Common myeloid progenitor, CD34-positive (primary cell): ENCODE measurements around the gene RARB.

ENCODE experiments used
- CTCF ChIA-PET: fragments of 350-600 bp; sonication (Branson Sonifier 250); formaldehyde crosslinking; loops from one replicate; lab custom pipeline; 2021; ENCODE audit warnings: antibody characterized with exemption; lab: Charles Lee
- POLR2A ChIA-PET: fragments of 350-600 bp; sonication (Branson Sonifier 250); formaldehyde crosslinking; loops from one replicate; lab custom pipeline; 2021; ENCODE audit warnings: antibody characterized with exemption; lab: Charles Lee
- DNase-seq, 3 donors: peaks; one replicate each; pipeline versions ENCODE4 v3.0.0 to v3.0.0-alpha.2; 2013
- H3K27ac ChIP-seq, 2 experiments: 1 replicate in 1 of 2; 2 replicates in 1 of 2; pipeline ENCODE4 v1.7.0; 2013; ENCODE audit warnings: inconsistent platforms in 2 of 2, low read length in 2 of 2, mild to moderate bottlenecking in 2 of 2, low read depth in 1 of 2, moderate library complexity in 1 of 2; ENCODE audit not compliant: severe bottlenecking in 2 of 2, insufficient read depth in 1 of 2, poor library complexity in 1 of 2
- H3K27me3 ChIP-seq, 5 experiments: replicated peaks in 2 of 5; 1 replicate in 3 of 5; 2 replicates in 2 of 5; pipeline versions ENCODE4 v1.6.1 to v1.7.0; 2013; ENCODE audit warnings: low read length in 4 of 5, mild to moderate bottlenecking in 2 of 5, moderate library complexity in 2 of 5, inconsistent platforms in 1 of 5; ENCODE audit not compliant: insufficient read depth in 5 of 5, control insufficient read depth in 4 of 5
- H3K36me3 ChIP-seq, 4 experiments: 1 replicate in 2 of 4; 2 replicates in 2 of 4; pipeline versions ENCODE4 v1.6.1 to v1.7.0; 2013; ENCODE audit warnings: low read length in 3 of 4, control low read depth in 1 of 4, mild to moderate bottlenecking in 1 of 4; ENCODE audit not compliant: control insufficient read depth in 4 of 4, insufficient read depth in 4 of 4
- H3K4me1 ChIP-seq, 4 experiments: 1 replicate in 3 of 4; 2 replicates in 1 of 4; pipeline versions ENCODE4 v1.6.1 to v1.7.1; 2013; ENCODE audit warnings: low read length in 3 of 4, mild to moderate bottlenecking in 3 of 4, control low read depth in 1 of 4, inconsistent platforms in 1 of 4, moderate library complexity in 1 of 4; ENCODE audit not compliant: control insufficient read depth in 4 of 4, insufficient read depth in 4 of 4; ENCODE audit errors: control extremely low read depth in 1 of 4
- H3K4me3 ChIP-seq, 7 experiments: 1 replicate in 4 of 7; 2 replicates in 3 of 7; pipeline versions ENCODE4 v1.5.1 to v1.7.0; 2013; ENCODE audit warnings: mild to moderate bottlenecking in 7 of 7, low read length in 6 of 7, moderate library complexity in 6 of 7, inconsistent platforms in 2 of 7, low read depth in 2 of 7, control low read depth in 1 of 7; ENCODE audit not compliant: insufficient read depth in 4 of 7, control insufficient read depth in 1 of 7; ENCODE audit errors: extremely low read depth in 1 of 7
- H3K9me3 ChIP-seq, 5 experiments: 1 replicate in 4 of 5; 2 replicates in 1 of 5; pipeline versions ENCODE4 v1.6.1 to v1.7.1; 2013; ENCODE audit warnings: low read length in 4 of 5, mild to moderate bottlenecking in 2 of 5, inconsistent platforms in 1 of 5, low read depth in 1 of 5, moderate library complexity in 1 of 5; ENCODE audit not compliant: control insufficient read depth in 4 of 5, insufficient read depth in 2 of 5; ENCODE audit errors: control extremely low read depth in 1 of 5
- WGBS: methylation state at CpG from one replicate; pipeline ENCODE4 v1.1.5; 2013; ENCODE audit not compliant: insufficient coverage; 5-methylcytosine and 5-hydroxymethylcytosine counted together

Gene RARB

DNA sequence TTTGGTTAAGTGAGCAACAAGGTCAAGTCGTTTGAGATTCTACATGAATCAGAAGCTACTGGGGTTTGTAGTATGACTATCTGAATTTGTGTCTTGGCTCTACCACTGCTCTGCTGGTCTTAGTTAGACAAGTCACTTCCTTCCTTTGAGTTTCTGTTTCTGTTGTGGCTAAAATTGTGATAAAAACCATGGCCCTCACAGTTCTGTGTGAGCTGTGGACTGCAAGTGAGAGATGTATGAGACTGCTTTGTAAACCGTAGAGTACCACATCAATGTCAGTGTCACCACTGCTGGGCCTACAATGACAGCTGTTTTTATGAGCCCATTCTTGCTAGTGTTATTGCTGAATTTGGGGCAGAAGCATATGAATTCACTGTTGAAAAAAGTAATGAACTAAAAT is 32.7 kb downstream of the RARB start:
- Histone ChIP-seq H3K36me3 (no peaks in the 10 kb centered on the region), H3K4me1 (peaks cover 0 to 15% (median 9%) of the 10 kb centered on the region in 4 experiments), H3K27ac (no peak overlapping the region), H3K9me3 (no peaks in the 10 kb centered on the region), H3K4me3 (no peak overlapping the region), H3K27me3 (no peaks in the 10 kb centered on the region)
- CTCF ChIA-PET: interaction anchor here (0.9 kb wide), 1 partner anchor 19 kb away, joined by 3 read pairs; no protein-coding TSS in a partner anchor
- POLR2A ChIA-PET: no interaction called here
- DNase-seq: peak; percentile 52 to 85 (median 78)
- 0% methylated on average over 1 of the region's 2 CpGs for WGBS

DNA sequence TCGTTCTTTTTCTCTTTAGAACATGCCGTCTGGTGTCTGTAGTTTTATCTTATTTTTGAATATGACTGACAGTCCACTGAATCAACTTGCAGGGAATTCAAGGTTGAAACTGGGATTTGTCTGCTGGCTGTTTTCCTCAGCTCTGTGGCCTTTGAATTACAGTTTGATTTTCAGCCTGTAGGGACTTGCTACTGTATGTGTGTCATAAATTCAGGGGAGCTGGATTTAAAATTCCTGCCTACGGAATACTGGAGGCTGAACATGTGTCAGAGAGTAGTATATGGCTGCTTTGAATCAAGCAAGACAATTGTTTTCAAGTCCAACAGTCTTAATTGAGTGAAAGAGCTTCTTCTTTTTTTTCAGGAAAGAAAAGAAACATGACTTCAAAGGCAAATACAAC is 33.9 kb downstream of the RARB start:
- H3K9me3 ChIP-seq: no peaks in the 10 kb centered on the region
- H3K36me3 ChIP-seq: no peaks in the 10 kb centered on the region
- H3K27me3 ChIP-seq: no peaks in the 10 kb centered on the region
- no peak overlapping the region for H3K4me3 ChIP-seq
- DNase-seq: no peak
- H3K4me1 ChIP-seq: peaks cover 0 to 15% (median 9%) of the 10 kb centered on the region in 4 experiments
- no peak overlapping the region for H3K27ac ChIP-seq
- POLR2A ChIA-PET: no interaction called here
- 100% methylated on average over 1 of the region's 3 CpGs for WGBS
- CTCF ChIA-PET: no interaction called here

DNA sequence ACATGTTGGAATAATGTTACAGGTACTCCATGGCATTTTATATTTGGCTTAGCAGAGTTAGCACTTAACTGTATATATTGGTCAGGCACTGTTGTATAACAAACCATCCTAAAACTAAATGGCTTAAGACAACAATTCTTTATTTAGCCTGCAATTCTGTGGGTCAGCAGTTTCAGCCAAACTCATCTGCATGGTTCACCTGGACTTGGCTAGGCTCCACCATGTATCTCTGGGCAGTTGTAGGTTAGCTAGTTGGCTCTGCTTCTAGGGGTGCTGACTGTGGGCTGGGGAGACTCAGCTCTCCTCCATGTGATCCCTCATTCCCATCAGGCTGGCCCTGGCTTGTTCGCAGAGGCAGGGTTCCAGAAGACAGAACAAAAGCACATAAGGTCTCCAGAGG is 34.4 kb downstream of the RARB start:
- ChIA-PET POLR2A (no interaction called here), CTCF (no interaction called here)
- no peak overlapping the region for H3K27ac ChIP-seq
- 100% methylated on average over 1 of the region's 1 CpG for WGBS
- H3K27me3 ChIP-seq: no peaks in the 10 kb centered on the region
- H3K4me3 ChIP-seq: no peak overlapping the region
- H3K9me3 ChIP-seq: no peaks in the 10 kb centered on the region
- no peak for DNase-seq
- H3K36me3 ChIP-seq: no peaks in the 10 kb centered on the region
- H3K4me1 ChIP-seq: peaks cover 0 to 15% (median 9%) of the 10 kb centered on the region in 4 experiments

DNA sequence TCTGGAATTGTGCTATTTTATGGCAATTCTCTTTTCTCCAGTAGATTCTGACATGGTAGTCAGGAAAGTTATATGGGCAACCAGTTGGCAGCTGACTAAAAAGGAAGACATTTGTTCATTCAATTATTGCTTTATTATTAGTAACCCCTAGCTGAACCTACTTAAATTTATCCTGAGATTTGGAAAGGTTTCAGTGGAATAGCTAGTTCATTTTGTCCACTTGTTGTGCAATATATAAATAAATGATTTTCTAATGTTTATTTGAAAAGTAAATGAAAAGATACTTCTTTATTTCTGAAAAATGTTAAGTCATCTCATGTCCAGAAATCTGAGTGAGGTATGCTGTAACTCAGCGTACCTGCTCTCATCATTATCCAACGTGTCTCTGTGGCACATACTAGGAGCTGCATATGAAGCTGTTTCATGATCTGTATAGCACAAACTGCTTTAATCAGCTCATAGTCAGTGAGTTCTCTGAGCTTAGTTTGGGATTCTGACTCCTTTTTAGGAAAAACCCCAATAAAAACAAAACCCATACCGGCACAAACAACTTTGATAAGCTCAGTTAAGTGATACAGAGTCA is 35.9 kb downstream of the RARB start:
- H3K4me1 ChIP-seq: peaks cover 0 to 15% (median 9%) of the 10 kb centered on the region in 4 experiments
- H3K36me3 ChIP-seq: no peaks in the 10 kb centered on the region
- DNase-seq: no peak
- WGBS: 90% methylated on average over 2 of the region's 3 CpGs
- no peaks in the 10 kb centered on the region for H3K9me3 ChIP-seq
- ChIA-PET CTCF (interaction anchor here (1.6 kb wide), 1 partner anchor 24 kb away, joined by 4 read pairs; no protein-coding TSS in a partner anchor), POLR2A (no interaction called here)
- H3K27me3 ChIP-seq: no peaks in the 10 kb centered on the region
- H3K27ac ChIP-seq: no peak overlapping the region
- H3K4me3 ChIP-seq: no peak overlapping the region

DNA sequence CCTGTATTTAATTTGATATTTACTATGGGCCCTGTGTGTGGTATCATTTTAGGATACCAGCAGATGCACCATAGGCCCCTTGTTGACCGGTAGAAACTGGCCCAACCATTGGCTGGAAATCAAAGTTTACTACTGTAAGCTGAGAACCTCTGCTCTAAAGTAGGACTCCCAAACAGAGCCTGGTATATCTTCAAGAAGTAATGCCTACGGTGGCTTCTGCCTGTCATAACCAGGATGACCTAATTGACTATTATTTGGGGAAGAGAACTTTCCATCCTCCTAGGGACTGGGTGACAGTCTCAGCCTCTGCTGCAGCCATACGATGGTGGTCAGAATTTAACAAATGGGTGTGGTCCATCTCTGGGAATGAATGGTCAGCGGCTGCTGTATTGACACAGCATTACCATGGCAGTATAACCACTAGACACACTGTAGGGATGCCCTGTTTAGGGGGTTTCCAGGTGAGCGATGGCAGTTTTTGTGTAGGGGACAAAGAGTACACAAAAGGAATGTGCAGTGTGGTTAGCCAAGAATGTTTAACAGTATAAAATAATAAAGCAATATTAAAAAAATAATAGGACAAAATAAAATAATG is 37.3 kb downstream of the RARB start:
- no peak for DNase-seq
- CTCF ChIA-PET: no interaction called here

DNA sequence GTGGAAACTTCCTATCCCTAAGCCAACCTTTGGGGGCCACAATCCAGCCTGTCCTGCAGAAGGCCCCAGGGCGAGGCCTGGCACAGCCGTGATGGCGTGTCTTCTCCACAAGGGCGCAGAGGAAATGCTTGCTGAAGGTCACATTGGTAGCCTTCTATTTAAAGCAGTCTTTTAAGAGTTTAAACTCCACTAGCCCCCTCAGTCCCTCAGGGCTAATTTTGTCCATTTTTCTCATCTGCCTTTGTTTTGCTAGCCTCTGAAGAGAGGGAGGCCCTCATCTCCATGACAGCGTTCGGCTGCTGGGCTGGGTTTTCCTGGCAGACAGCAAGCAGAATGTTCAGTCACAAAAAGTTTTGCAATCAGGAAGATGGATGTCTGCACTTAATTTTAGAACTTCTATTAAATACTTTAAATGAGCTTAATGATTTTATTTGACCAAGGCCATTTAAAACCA is 40.8 kb downstream of the RARB start:
- ChIA-PET CTCF (interaction anchor here (0.6 to 1.4 kb wide), 4 partner anchors 14 to 129 kb away, joined by 3 to 4 read pairs (median 4); no protein-coding TSS in a partner anchor), POLR2A (no interaction called here)
- H3K4me3 ChIP-seq: no peak overlapping the region
- whole genome bisulfite sequencing: 83% methylated on average over 4 of the region's 6 CpGs
- no peaks in the 10 kb centered on the region for H3K36me3 ChIP-seq
- H3K27me3 ChIP-seq: no peaks in the 10 kb centered on the region
- H3K9me3 ChIP-seq: no peaks in the 10 kb centered on the region
- no peak for DNase-seq
- H3K4me1 ChIP-seq: peaks cover 3 to 5% (median 4%) of the 10 kb centered on the region in 4 experiments
- no peak overlapping the region for H3K27ac ChIP-seq

More for the DNA sequence above, 37.3 kb downstream of the RARB start:
- no peak overlapping the region for H3K4me3 ChIP-seq
- no peaks in the 10 kb centered on the region for H3K36me3 ChIP-seq
- no peaks in the 10 kb centered on the region for H3K27me3 ChIP-seq
- 96% methylated on average over 3 of the region's 5 CpGs for WGBS
- H3K4me1 ChIP-seq: peaks cover 0 to 15% (median 9%) of the 10 kb centered on the region in 4 experiments
- POLR2A ChIA-PET: no interaction called here
- H3K9me3 ChIP-seq: no peaks in the 10 kb centered on the region
- no peak overlapping the region for H3K27ac ChIP-seq

DNA sequence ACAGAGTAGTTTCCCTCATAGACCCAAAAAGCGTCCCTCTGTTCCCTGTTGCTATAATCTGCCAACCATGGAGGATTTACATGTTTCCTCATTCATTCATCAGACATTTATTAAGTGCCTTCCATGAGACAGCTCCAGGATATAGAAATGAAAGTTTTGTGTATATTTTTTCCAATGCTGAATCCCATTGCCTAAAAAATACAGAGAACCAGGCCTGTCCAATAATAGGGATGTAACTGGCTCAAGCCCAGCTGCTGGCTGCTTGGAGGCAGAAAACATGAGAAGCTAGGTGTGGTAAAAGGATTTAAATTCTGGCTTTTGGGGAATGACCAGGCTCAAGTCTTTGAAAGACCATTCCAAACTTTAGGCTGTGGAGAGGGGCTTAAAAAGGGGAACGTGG is 41.5 kb downstream of the RARB start:
- Histone ChIP-seq H3K9me3 (no peaks in the 10 kb centered on the region), H3K27ac (no peak overlapping the region), H3K36me3 (no peaks in the 10 kb centered on the region), H3K4me1 (peaks cover 3 to 5% (median 4%) of the 10 kb centered on the region in 4 experiments), H3K27me3 (no peaks in the 10 kb centered on the region), H3K4me3 (no peak overlapping the region)
- no peak for DNase-seq
- ChIA-PET POLR2A (no interaction called here), CTCF (interaction anchor here (1.1 to 1.4 kb wide), 2 partner anchors 27 to 123 kb away, joined by 4 read pairs; no protein-coding TSS in a partner anchor)
- WGBS: 57% methylated on average over 1 of the region's 2 CpGs
